Stomach smooth muscle (tissue), 2 donors: Measurements from ENCODE around the gene PLXNA4.

Experiments
- H3K27ac ChIP-seq: one replicate; pipeline ENCODE4 v1.7.0; 2013; ENCODE audit warnings: mild to moderate bottlenecking, low read length, inconsistent platforms
- H3K27me3 ChIP-seq, 2 donors: one replicate each; pipeline ENCODE4 v1.7.0; 2013; ENCODE audit warnings: low read length in 2 of 2; ENCODE audit not compliant: insufficient read depth in 2 of 2, control insufficient read depth in 1 of 2
- H3K36me3 ChIP-seq, 2 donors: one replicate each; pipeline ENCODE4 v1.7.0; 2013; ENCODE audit warnings: low read length in 2 of 2; ENCODE audit not compliant: control insufficient read depth in 2 of 2, insufficient read depth in 2 of 2
- H3K4me1 ChIP-seq: one replicate; pipeline ENCODE4 v1.7.0; 2013; ENCODE audit warnings: low read length; ENCODE audit not compliant: control insufficient read depth, insufficient read depth
- H3K4me3 ChIP-seq, 2 donors: one replicate each; pipeline ENCODE4 v1.7.0; 2013; ENCODE audit warnings: low read length in 2 of 2
- H3K9ac ChIP-seq, 2 donors: one replicate each; pipeline ENCODE4 v1.7.0; 2013; ENCODE audit warnings: low read length in 2 of 2, mild to moderate bottlenecking in 1 of 2
- H3K9me3 ChIP-seq, 2 donors: one replicate each; pipeline ENCODE4 v1.7.0; 2013; ENCODE audit warnings: low read length in 2 of 2; ENCODE audit not compliant: control insufficient read depth in 2 of 2
- donor health status: healthy.
- donor health status: Pancreatic carcinoma.

PLXNA4 gene

DNA sequence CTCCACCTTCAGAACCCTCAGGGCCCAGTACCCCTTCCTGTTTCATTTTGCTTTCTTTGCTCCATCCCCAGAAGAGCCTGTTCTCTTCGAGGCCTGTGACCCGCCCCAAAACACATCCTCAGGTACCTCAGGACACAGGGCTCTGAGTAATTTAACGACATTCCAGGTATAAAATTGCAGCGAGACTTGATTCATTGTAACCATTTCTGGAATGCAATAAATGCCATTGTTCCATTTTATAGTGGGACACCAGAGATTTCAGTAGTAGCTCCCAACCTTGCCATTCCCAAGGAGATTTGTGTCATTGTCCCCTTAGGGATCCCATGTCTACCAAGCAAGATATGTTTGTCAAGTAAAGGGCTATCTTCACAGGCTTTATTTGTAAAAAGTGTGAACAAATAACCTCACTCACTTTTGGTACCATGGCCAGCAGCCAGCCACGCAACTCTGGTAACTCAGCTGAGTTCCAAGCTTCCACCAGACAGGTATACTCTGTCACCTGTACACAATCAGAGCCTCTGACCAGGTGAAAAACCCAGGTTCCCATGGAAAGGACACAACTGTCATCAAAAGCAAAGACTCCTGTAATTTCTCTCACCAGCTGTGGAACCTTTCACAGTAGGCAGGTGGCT, 441.3 kb downstream of the PLXNA4 start:
- Histone ChIP-seq H3K9me3 (no peaks in the 10 kb centered on the region), H3K9ac (no peak overlapping the region), H3K36me3 (peaks cover 0 to 7% of the 10 kb centered on the region in 2 donors), H3K27ac (no peak overlapping the region), H3K4me3 (no peak overlapping the region), H3K27me3 (no peaks in the 10 kb centered on the region), H3K4me1 (no peaks in the 10 kb centered on the region)

DNA sequence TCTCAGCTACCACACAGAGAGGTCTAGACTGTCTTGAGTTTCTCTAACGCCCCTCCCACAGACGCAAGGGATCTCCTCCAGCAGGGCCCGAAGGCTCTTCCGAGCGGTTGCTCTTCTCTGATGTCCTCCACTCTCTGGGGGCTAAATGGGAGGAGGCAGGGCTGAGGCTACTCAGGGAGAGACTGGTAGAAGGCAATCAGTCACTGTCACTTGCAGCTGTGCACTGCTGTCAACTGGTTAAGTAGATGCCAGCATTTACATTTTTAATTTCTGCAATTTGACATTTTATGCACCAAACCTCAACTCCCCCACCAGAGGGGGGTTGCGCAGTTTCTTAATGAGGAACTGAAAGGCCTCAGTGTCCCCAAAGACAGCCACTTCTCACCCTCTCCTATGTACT, 442.8 kb downstream of the PLXNA4 start:
- Histone ChIP-seq H3K4me3 (no peak overlapping the region), H3K4me1 (no peaks in the 10 kb centered on the region), H3K36me3 (peaks cover 0 to 7% of the 10 kb centered on the region in 2 donors), H3K9me3 (no peaks in the 10 kb centered on the region), H3K27ac (no peak overlapping the region), H3K9ac (no peak overlapping the region), H3K27me3 (no peaks in the 10 kb centered on the region)

DNA sequence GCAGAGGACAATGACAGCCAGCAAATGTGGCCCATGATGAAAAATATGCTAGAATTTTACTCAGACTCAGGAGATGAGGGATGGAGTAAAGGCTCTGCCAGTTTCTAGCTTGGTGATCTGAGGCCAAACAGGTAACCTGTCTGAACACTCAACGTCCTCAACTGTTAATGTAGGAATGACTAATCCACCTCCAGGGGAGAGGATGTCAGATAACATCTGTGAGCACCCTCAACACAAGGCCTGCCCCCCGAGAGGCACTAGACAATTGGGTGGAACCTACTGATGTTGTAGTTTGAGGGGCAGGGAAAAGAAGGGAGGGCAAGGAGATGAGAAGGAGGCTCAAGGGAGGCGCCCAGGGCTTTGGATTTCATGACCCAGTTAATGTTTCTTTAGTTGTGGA, 445.1 kb downstream of the PLXNA4 start:
- Histone ChIP-seq H3K4me1 (no peaks in the 10 kb centered on the region), H3K36me3 (peaks cover 0 to 7% of the 10 kb centered on the region in 2 donors), H3K27ac (no peak overlapping the region), H3K9me3 (no peaks in the 10 kb centered on the region), H3K4me3 (no peak overlapping the region), H3K27me3 (no peaks in the 10 kb centered on the region), H3K9ac (no peak overlapping the region)

DNA sequence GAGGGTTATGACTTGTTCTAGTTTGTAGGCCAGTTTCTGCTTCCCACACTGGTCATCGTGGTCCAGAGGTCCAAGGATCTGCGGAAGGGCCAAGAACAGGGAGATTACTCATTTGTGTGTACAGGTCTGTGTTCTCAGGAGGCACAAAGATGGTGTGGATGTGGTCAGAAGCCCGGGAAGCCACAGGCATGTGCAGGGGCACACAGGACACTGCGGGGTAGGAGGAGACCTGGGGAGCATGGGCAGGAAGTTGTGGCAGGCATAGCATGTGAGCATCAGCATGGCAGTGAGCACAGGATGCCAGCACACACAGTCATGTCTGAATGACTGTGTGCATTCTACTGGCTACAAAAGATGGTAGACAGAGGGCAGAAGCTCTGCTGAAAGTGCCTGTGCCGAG, 445.8 kb downstream of the PLXNA4 start:
- Histone ChIP-seq H3K9ac (no peak overlapping the region), H3K4me3 (no peak overlapping the region), H3K4me1 (no peaks in the 10 kb centered on the region), H3K27ac (no peak overlapping the region), H3K27me3 (no peaks in the 10 kb centered on the region), H3K36me3 (peaks cover 0 to 7% of the 10 kb centered on the region in 2 donors), H3K9me3 (no peaks in the 10 kb centered on the region)

DNA sequence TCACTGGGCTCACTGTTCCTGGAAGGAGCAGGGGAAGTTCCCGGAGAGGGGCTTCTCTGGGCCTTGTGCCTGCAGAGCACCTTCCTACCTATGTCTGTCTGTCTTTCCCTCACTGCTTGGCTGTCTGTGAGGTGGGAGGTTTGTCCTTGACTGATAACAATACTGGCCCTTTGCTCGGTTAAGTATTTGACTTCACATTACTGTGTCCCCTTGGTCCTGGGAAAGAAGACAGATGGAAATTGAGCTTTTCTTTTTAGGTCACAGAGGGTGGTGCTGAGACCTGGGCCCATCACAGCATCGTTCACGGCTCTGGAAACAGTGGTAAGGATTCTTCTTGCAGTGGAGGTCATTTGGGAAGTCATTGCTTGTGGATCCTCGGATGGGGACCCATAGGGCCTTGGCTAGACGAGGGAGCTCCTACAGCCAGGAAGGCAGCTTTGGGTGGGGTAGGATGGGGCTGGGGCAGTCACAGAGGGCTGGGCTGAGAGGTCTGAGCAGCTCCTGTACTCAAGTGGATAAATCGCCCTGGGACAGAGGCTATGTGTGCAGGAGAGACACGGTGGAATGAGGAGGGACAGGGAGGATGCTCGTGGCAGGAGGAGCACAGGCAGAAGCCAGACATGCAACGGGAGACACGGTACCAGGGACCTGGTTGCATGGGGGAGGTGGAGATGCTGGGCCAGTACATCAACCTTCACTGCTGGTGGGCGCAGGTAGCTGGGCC, 450.2 kb downstream of the PLXNA4 start:
- Histone ChIP-seq H3K36me3 (peaks cover 0 to 3% of the 10 kb centered on the region in 2 donors), H3K27me3 (no peaks in the 10 kb centered on the region), H3K4me1 (no peaks in the 10 kb centered on the region), H3K9me3 (no peaks in the 10 kb centered on the region), H3K9ac (no peak overlapping the region), H3K27ac (no peak overlapping the region), H3K4me3 (no peak overlapping the region)

DNA sequence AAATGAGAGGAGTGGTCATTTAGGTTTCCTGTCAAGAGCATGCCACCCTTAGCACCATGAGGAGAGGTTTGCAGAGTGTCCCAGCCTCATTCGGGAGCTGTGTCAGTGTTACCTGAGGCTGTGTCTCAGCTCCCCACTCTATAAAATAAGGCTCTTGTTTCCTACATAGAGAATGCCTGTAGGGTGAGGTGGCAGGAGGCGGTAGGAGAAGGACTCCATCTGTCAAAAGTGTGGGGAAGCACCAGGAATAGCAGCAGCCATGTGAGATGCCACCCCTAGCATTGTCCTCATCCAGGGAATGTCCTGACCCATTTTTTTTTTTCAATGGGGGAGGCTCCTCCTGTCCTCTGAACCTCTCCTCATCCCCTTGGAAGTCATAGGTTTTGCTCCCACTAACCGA, 451.2 kb downstream of the PLXNA4 start:
- no peaks in the 10 kb centered on the region for H3K4me1 ChIP-seq
- H3K27ac ChIP-seq, result no peak overlapping the region
- no peaks in the 10 kb centered on the region for H3K9me3 ChIP-seq
- peaks cover 0 to 3% of the 10 kb centered on the region in 2 donors for H3K36me3 ChIP-seq
- no peak overlapping the region for H3K4me3 ChIP-seq
- H3K27me3 ChIP-seq, result no peaks in the 10 kb centered on the region
- no peak overlapping the region for H3K9ac ChIP-seq

DNA sequence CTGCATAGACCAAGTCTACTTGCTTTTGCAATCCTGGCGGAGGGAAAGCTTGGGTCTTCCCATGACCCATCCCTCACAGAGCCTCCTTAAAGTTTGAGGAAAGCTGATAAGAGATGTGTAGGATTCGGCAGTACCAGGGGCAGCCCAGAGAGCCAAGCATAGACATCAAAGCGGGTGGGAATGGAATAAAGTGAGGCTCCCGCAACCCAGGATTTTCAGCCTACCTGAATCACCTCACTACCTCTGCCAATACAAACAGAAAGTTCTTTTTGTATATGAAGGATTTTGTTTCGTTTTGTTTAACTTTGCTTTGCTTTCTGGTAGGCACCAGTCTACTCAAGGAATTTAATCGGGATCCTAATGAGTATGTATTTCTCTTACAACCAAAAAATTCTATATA, 451.7 kb downstream of the PLXNA4 start:
- Histone ChIP-seq H3K9me3 (no peaks in the 10 kb centered on the region), H3K27ac (no peak overlapping the region), H3K9ac (no peak overlapping the region), H3K27me3 (no peaks in the 10 kb centered on the region), H3K4me3 (no peak overlapping the region), H3K4me1 (no peaks in the 10 kb centered on the region), H3K36me3 (peaks cover 0 to 3% of the 10 kb centered on the region in 2 donors)

DNA sequence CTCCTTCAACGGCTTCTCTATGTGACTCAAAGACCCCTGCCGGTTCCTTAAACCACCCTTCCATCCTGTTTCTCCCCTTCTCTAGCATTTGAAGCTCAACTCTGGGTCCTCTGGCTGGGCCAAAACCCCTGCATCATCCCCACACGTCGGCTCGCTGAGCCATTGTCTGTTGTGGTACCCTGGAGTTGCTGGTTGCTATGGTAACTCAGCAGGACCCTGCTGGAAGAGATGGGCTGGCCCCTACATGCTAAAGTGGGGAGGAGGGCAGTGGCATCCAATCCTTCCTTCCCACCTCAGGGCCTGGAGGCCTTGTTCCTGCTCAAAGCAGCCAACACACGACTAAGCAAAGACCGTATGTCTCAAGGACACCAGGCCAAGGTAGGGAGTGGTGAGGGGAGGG, 452.5 kb downstream of the PLXNA4 start:
- Histone ChIP-seq H3K9me3 (no peaks in the 10 kb centered on the region), H3K27ac (no peak overlapping the region), H3K36me3 (no peaks in the 10 kb centered on the region), H3K9ac (no peak overlapping the region), H3K4me1 (no peaks in the 10 kb centered on the region), H3K27me3 (no peaks in the 10 kb centered on the region), H3K4me3 (no peak overlapping the region)

DNA sequence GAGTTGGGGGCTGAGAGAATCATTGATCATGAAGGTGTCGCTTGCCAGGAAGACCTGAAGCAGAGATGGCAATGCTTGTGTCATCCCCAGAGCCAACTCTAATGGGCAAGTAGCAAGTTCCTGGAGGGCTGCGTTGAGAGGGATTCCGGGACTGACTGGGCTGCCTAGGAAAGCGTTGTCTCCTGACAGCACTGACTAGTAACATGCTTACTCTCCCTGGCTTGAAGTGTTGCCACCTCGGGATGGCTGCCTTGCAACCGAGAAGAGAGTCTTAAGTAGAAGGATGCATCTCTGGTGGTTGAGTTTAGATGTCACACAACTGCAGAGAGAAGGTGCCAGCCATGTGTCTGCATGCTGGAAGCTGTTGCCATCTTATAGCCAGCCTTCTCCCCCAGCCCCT, 453.4 kb downstream of the PLXNA4 start:
- H3K27ac ChIP-seq, result no peak overlapping the region
- no peaks in the 10 kb centered on the region for H3K9me3 ChIP-seq
- H3K9ac ChIP-seq, result no peak overlapping the region

DNA sequence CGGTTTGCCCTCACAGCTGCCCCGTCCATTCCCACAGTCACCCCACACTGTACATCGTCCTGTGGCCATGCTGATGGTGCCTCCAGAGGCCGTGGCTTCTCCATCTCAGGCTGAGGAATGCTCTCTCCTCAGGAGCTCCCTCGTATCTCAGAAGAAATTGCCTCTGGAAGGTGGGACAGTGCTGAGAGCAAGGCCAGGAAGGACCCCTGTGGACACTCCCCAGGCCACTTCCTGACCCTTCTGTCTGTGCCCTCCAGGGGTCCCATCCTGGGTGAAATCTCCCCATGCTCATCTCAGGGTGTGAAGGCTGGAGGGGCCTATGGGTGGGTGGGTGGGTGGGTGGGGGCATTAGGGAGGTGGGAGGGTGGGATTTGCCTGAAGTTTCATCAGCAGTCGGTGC, 454.3 kb downstream of the PLXNA4 start:
- Histone ChIP-seq H3K27ac (no peak overlapping the region), H3K4me3 (no peak overlapping the region), H3K9me3 (no peaks in the 10 kb centered on the region), H3K27me3 (no peaks in the 10 kb centered on the region), H3K36me3 (no peaks in the 10 kb centered on the region), H3K9ac (no peak overlapping the region), H3K4me1 (no peaks in the 10 kb centered on the region)

More for the DNA sequence above, 453.4 kb downstream of the PLXNA4 start:
- no peaks in the 10 kb centered on the region for H3K36me3 ChIP-seq
- no peaks in the 10 kb centered on the region for H3K27me3 ChIP-seq
- H3K4me1 ChIP-seq, result no peaks in the 10 kb centered on the region
- H3K4me3 ChIP-seq, result no peak overlapping the region

DNA sequence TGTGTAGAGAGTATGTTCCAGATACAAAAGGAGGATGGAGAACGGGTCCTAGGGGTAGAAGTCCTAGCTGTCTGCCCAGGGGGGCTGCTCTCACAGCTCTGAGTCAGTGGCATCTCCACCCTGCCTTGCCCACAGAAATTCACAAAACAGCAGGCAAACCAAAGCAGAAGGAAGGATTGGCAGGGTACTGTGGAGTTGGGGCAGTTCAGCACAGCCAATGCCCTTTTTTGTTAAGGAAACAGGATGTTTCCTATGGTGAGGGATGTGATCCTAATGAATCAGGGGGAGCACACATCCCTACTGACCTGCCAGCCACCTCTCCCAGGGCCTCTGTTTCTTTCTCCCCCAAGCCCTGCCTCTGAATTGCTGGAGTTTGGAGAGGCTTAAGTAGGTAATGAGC, 457.6 kb downstream of the PLXNA4 start:
- H3K4me1 ChIP-seq, result no peaks in the 10 kb centered on the region
- no peaks in the 10 kb centered on the region for H3K9me3 ChIP-seq
- no peak overlapping the region for H3K9ac ChIP-seq
- H3K4me3 ChIP-seq, result no peak overlapping the region
- no peak overlapping the region for H3K27ac ChIP-seq
- no peaks in the 10 kb centered on the region for H3K36me3 ChIP-seq
- no peaks in the 10 kb centered on the region for H3K27me3 ChIP-seq
